ENCODE results near the gene MAP3K10. TPM values are rescaled to one million over a fixed set of nuclear protein-coding genes. Genes with fewer than 3 reads are reported as not detected.
A peak's percentile ranks its signal among the peaks of the same experiment; 100 is the strongest.

Gene MAP3K10
- total RNA-seq, 1 donor = 8.0 TPM

- no peak overlapping the region for H3K4me3 ChIP-seq (ENCODE audit: low read depth, low read length)
- DNase-seq (ENCODE audit: low read depth) = peak; percentile 45
- no peak for TF ChIP-seq CTCF (IDR thresholded peaks at IDR 0.05; ENCODE audit: insufficient read depth, low read length)
Observed at GRCh38 chr19:40193587-40193849, 2.3 kb downstream of the MAP3K10 start.

- TF ChIP-seq CTCF (IDR thresholded peaks at IDR 0.05; ENCODE audit: insufficient read depth, low read length) = no peak
- no peak overlapping the region for H3K4me3 ChIP-seq (ENCODE audit: low read depth, low read length)
- no peak for DNase-seq (ENCODE audit: low read depth)
Observed at GRCh38 chr19:40198272-40198990, 7.2 kb downstream of the MAP3K10 start.

- H3K4me3 ChIP-seq (ENCODE audit: low read depth, low read length) = no peak overlapping the region
- no peak for TF ChIP-seq CTCF (IDR thresholded peaks at IDR 0.05; ENCODE audit: insufficient read depth, low read length)
- no peak for DNase-seq (ENCODE audit: low read depth)
Observed at GRCh38 chr19:40200341-40201099, 9.3 kb downstream of the MAP3K10 start.

GRCh38 chr19:40204381-40204780, 13.2 kb downstream of the MAP3K10 start:
- no peak for TF ChIP-seq CTCF (IDR thresholded peaks at IDR 0.05; ENCODE audit: insufficient read depth, low read length)

GRCh38 chr19:40205760-40206159, 14.5 kb downstream of the MAP3K10 start:
- H3K4me3 ChIP-seq (ENCODE audit: low read depth, low read length) = no peak overlapping the region
- DNase-seq (ENCODE audit: low read depth) = no peak
- TF ChIP-seq CTCF (IDR thresholded peaks at IDR 0.05; ENCODE audit: insufficient read depth, low read length) = no peak

More at GRCh38 chr19:40204381-40204780, 13.2 kb downstream of the MAP3K10 start:
- no peak for DNase-seq (ENCODE audit: low read depth)
- no peak overlapping the region for H3K4me3 ChIP-seq (ENCODE audit: low read depth, low read length)

- no peak for TF ChIP-seq CTCF (IDR thresholded peaks at IDR 0.05; ENCODE audit: insufficient read depth, low read length)
- H3K4me3 ChIP-seq (ENCODE audit: low read depth, low read length) = no peak overlapping the region
- DNase-seq (ENCODE audit: low read depth) = no peak
Observed at GRCh38 chr19:40208602-40209001, 17.4 kb downstream of the MAP3K10 start.
